ENCODE results near the gene GAK. TPM values are rescaled to one million over a fixed set of nuclear protein-coding genes. Genes with fewer than 3 reads are reported as not detected.

GAK gene
- total RNA-seq, 1 donor from 2014 or later, result 86.9 TPM

DNA sequence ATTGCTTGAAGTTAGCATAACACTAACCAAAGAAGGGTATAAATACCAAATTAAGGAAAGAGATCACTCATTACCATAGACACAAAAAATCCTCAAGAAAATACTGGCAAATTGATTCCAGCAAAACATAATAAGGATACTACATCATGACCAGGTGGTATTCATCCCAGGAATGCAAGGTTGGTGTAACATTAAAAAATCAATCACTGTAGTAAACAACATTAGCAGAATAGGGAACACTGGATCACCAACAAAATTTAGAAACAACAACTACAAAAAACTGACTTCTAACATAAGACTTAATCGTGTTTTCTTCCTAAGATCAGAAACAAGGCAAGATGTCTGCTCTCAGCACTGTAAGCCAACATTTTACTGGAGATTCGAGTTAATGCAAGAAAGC is 14.1 kb downstream of the GAK start:
- no peak overlapping the region for H3K27ac ChIP-seq (ENCODE audit: low read depth, low read length)
- no peak overlapping the region for H3K9ac ChIP-seq (ENCODE audit: low read length)
- no peak overlapping the region for H3K27ac Mint-ChIP-seq (ENCODE audit: unreplicated experiment)
- no peak overlapping the region for H3K4me2 ChIP-seq (ENCODE audit: low read length)
- H3K36me3 Mint-ChIP-seq (ENCODE audit: low read depth, unreplicated experiment), result peaks cover 10% of the 10 kb centered on the region
- H3K4me3 Mint-ChIP-seq (ENCODE audit: unreplicated experiment), result no peak overlapping the region
- no peaks in the 10 kb centered on the region for H3K36me3 ChIP-seq (ENCODE audit: insufficient read depth, low read length)
- TF ChIP-seq, protein P1, sequence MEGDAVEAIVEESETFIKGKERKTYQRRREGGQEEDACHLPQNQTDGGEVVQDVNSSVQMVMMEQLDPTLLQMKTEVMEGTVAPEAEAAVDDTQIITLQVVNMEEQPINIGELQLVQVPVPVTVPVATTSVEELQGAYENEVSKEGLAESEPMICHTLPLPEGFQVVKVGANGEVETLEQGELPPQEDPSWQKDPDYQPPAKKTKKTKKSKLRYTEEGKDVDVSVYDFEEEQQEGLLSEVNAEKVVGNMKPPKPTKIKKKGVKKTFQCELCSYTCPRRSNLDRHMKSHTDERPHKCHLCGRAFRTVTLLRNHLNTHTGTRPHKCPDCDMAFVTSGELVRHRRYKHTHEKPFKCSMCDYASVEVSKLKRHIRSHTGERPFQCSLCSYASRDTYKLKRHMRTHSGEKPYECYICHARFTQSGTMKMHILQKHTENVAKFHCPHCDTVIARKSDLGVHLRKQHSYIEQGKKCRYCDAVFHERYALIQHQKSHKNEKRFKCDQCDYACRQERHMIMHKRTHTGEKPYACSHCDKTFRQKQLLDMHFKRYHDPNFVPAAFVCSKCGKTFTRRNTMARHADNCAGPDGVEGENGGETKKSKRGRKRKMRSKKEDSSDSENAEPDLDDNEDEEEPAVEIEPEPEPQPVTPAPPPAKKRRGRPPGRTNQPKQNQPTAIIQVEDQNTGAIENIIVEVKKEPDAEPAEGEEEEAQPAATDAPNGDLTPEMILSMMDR (IDR thresholded peaks at IDR 0.05; ENCODE audit: insufficient read depth, low read depth, low read length), result no peak
- no peak for TF ChIP-seq EZH2 (IDR thresholded peaks at IDR 0.05; ENCODE audit: insufficient read depth, low read length)
- no peaks in the 10 kb centered on the region for H3K9me3 ChIP-seq (ENCODE audit: insufficient read depth, low read depth, low read length)
- peaks cover 96% of the 10 kb centered on the region for H3K79me2 ChIP-seq (ENCODE audit: insufficient read depth, low read length)
- no peak overlapping the region for H2AFZ ChIP-seq (ENCODE audit: low read depth, low read length)
- peaks cover 4% of the 10 kb centered on the region for H3K9me3 Mint-ChIP-seq (ENCODE audit: unreplicated experiment)
- FAIRE-seq (peak; percentile 13), DNase-seq (ENCODE audit: low read depth) (no peak)
- peaks cover 91% of the 10 kb centered on the region for H4K20me1 ChIP-seq (ENCODE audit: insufficient read depth, low read length)
- H3K27me3 Mint-ChIP-seq (ENCODE audit: low read depth, unreplicated experiment), result no peaks in the 10 kb centered on the region
- H3K27me3 ChIP-seq (ENCODE audit: insufficient read depth, low read length), result no peaks in the 10 kb centered on the region
- no peaks in the 10 kb centered on the region for H3K4me1 ChIP-seq (ENCODE audit: insufficient read depth, low read length)
- peaks cover 17% of the 10 kb centered on the region for H3K4me1 Mint-ChIP-seq (ENCODE audit: low read depth, unreplicated experiment)
- no peak overlapping the region for H3K4me3 ChIP-seq (ENCODE audit: insufficient read depth, low read depth, low read length)

GRCh38 chr4:917466-917865 is 14.7 kb downstream of the GAK start:
- Histone ChIP-seq H3K36me3 (ENCODE audit: insufficient read depth, low read length) (no peaks in the 10 kb centered on the region), H3K9me3 (ENCODE audit: insufficient read depth, low read depth, low read length) (no peaks in the 10 kb centered on the region), H3K79me2 (ENCODE audit: insufficient read depth, low read length) (peaks cover 96% of the 10 kb centered on the region), H3K27me3 (ENCODE audit: insufficient read depth, low read length) (no peaks in the 10 kb centered on the region), H3K4me2 (ENCODE audit: low read length) (no peak overlapping the region), H4K20me1 (ENCODE audit: insufficient read depth, low read length) (peaks cover 91% of the 10 kb centered on the region), H3K4me3 (ENCODE audit: insufficient read depth, low read depth, low read length) (no peak overlapping the region), H3K4me1 (ENCODE audit: insufficient read depth, low read length) (no peaks in the 10 kb centered on the region), H2AFZ (ENCODE audit: low read depth, low read length) (no peak overlapping the region), H3K27ac (ENCODE audit: low read depth, low read length) (no peak overlapping the region), H3K9ac (ENCODE audit: low read length) (no peak overlapping the region)
- FAIRE-seq (no peak), DNase-seq (ENCODE audit: low read depth) (no peak)
- peaks cover 8% of the 10 kb centered on the region for H3K36me3 Mint-ChIP-seq (ENCODE audit: low read depth, unreplicated experiment)
- H3K4me1 Mint-ChIP-seq (ENCODE audit: low read depth, unreplicated experiment), result peaks cover 13% of the 10 kb centered on the region
- H3K4me3 Mint-ChIP-seq (ENCODE audit: unreplicated experiment), result no peak overlapping the region
- no peak overlapping the region for H3K27ac Mint-ChIP-seq (ENCODE audit: unreplicated experiment)
- H3K27me3 Mint-ChIP-seq (ENCODE audit: low read depth, unreplicated experiment), result no peaks in the 10 kb centered on the region
- H3K9me3 Mint-ChIP-seq (ENCODE audit: unreplicated experiment), result peaks cover 4% of the 10 kb centered on the region
- TF ChIP-seq EZH2 (IDR thresholded peaks at IDR 0.05; ENCODE audit: insufficient read depth, low read length), result no peak
- TF ChIP-seq, protein P1 (IDR thresholded peaks at IDR 0.05; ENCODE audit: insufficient read depth, low read depth, low read length), result no peak

DNA sequence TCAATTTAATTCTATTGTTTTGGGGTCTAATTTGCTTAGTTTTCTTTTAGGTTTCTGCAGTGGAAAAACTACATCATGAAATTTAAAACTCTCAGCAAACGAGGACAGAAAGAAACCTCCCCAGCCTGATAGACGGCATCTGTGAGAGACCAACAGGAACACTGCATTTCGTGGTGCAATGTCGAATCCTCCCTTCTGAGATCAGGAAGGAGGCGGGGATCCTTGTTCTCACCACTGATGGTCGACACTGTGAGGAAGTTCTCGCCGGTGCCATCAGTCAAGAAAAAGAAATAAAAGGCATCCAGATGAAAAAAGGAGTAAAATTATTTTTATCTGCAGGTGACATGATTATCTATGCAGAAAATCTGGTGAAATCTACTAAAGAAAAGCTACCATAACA is 16.5 kb downstream of the GAK start:
- peaks cover 11% of the 10 kb centered on the region for H3K4me1 Mint-ChIP-seq (ENCODE audit: low read depth, unreplicated experiment)
- Histone ChIP-seq H3K4me1 (ENCODE audit: insufficient read depth, low read length) (no peaks in the 10 kb centered on the region), H4K20me1 (ENCODE audit: insufficient read depth, low read length) (peaks cover 89% of the 10 kb centered on the region)

More for the DNA sequence above, 16.5 kb downstream of the GAK start:
- Histone ChIP-seq H3K9me3 (ENCODE audit: insufficient read depth, low read depth, low read length) (no peaks in the 10 kb centered on the region), H3K4me2 (ENCODE audit: low read length) (peak overlapping the region; percentile 28), H3K27me3 (ENCODE audit: insufficient read depth, low read length) (no peaks in the 10 kb centered on the region), H3K27ac (ENCODE audit: low read depth, low read length) (no peak overlapping the region), H2AFZ (ENCODE audit: low read depth, low read length) (no peak overlapping the region), H3K9ac (ENCODE audit: low read length) (no peak overlapping the region), H3K36me3 (ENCODE audit: insufficient read depth, low read length) (peaks cover 3% of the 10 kb centered on the region), H3K4me3 (ENCODE audit: insufficient read depth, low read depth, low read length) (no peak overlapping the region), H3K79me2 (ENCODE audit: insufficient read depth, low read length) (peaks cover 86% of the 10 kb centered on the region)
- Mint-ChIP-seq H3K9me3 (ENCODE audit: unreplicated experiment) (peaks cover 4% of the 10 kb centered on the region), H3K36me3 (ENCODE audit: low read depth, unreplicated experiment) (peaks cover 8% of the 10 kb centered on the region), H3K4me3 (ENCODE audit: unreplicated experiment) (no peak overlapping the region), H3K27me3 (ENCODE audit: low read depth, unreplicated experiment) (no peaks in the 10 kb centered on the region), H3K27ac (ENCODE audit: unreplicated experiment) (no peak overlapping the region)
- FAIRE-seq (no peak), DNase-seq (ENCODE audit: low read depth) (no peak)
- TF ChIP-seq EZH2 (IDR thresholded peaks at IDR 0.05; ENCODE audit: insufficient read depth, low read length), result no peak
- TF ChIP-seq, protein P1 (IDR thresholded peaks at IDR 0.05; ENCODE audit: insufficient read depth, low read depth, low read length), result no peak

Measured in astrocyte (in vitro differentiated cells and primary cell).